ENCODE results near the gene ELMOD3.
A peak's percentile ranks its signal among the peaks of the same experiment; 100 is the strongest.
"Not testable (repeated sequence)": the region's sequence is repeated elsewhere in the genome, so short reads cannot be mapped to it uniquely, and the experiment has no call there.

The ELMOD3 gene

DNA sequence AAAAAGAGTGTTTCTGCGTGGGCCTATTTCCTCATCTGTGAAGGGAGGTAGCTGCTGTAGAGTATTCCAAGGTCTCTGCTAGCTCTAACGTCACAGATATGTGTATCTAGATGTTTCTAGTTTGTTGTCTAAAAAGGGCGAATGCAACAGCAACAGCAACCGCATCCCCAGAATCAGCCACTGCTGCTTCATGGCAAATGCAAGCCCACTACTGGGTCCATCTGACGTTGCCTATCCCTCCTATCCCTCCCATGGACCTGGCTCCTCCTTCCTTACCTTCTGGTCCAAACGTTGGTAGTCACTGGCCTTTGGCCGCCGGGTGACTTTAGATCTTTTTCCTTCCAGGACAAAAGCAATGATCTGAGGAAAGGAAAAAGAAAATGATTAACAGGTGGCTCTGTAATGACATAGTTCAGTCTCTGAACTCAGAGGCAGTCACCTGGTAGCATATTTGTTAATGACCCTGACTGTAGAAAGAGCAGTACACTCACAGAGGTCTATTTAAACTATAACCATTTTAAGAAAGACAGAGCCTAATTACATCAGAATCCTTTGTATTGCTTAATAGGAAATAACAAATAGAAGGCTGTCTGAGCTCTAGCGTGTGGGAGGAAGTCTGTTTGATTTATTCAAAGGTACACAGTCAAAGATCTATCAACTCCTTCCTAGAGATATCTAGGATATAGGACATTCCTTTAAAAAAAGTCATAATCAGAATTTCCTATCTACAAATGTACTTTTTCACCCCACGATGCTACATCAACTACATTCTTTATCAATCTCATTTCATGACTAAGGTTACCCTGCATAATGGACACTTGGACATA lies 29.7 kb upstream of the ELMOD3 start:
- Mint-ChIP-seq H3K27ac (no peak overlapping the region), H3K36me3 (ENCODE audit: low read depth) (peaks cover 85% of the 10 kb centered on the region), H3K27me3 (no peaks in the 10 kb centered on the region), H3K4me1 (ENCODE audit: low read depth) (peaks cover 67% of the 10 kb centered on the region), H3K9me3 (no peaks in the 10 kb centered on the region), H3K4me3 (peak overlapping the region; percentile 98)
- intact Hi-C loops (cut with micrococcal nuclease) = no loop called here

DNA sequence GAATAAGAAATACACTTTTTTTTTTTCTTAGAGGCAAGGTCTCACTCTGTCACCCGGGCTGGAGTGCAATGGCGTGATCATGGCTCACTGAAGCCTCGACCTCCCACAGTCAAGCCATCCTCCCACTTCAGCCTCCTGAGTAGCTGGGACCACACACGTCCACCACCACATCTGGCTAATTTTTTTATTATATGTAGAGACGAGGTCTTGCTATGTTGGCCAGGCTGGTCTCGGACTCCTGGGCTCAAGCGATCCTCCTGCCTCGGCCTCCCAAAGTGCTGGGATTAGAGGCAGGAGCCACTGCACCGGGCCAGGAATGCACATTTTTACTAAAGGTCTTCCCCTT lies 29.1 kb upstream of the ELMOD3 start:
- Mint-ChIP-seq H3K4me1 (ENCODE audit: low read depth) (peaks cover 61% of the 10 kb centered on the region), H3K9me3 (no peaks in the 10 kb centered on the region), H3K27ac (no peak overlapping the region), H3K36me3 (ENCODE audit: low read depth) (peaks cover 79% of the 10 kb centered on the region), H3K27me3 (no peaks in the 10 kb centered on the region), H3K4me3 (peak overlapping the region; percentile 98)
- intact Hi-C loops (cut with micrococcal nuclease) = no loop called here

DNA sequence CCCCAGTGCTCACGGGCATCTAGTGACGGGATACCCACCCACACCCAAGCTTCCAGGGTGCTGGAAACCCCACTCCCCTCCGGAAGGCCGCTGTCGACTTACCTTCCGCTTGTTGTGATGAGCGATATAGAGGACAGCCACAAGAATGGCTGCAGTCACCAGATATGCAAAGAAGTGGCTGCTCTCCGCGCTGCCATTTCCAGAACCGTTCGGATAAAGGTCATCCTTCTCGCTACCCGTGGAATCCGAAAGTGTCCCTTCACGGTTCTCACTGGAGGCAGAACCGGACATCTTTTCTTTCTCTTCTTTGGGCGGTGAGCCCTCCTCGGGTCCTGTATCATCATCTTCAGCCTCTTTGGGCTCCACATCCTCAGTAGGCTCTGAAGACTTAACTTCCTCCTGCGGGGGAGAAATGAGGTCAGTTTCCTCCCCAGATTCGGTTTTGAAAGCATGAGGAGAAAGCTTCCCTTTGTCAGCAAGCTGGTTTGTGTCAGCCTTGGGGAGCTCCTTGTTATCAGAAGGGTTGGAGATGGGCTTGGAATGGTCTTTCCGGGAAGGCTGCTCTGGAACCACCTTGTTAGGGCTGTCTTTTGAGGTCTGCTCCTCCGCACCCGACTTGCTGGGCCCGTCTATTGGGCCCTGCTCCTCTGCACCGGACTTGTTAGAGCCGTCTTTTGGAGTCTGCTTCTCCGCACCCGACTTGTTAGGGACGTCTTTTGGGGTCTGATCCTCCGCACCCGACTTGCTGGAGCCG lies 28.0 kb upstream of the ELMOD3 start:
- intact Hi-C loops (cut with micrococcal nuclease) = no loop called here
- H3K4me3 Mint-ChIP-seq = peak overlapping the region; percentile 98
- no peaks in the 10 kb centered on the region for H3K27me3 Mint-ChIP-seq
- H3K27ac Mint-ChIP-seq = peak overlapping the region; percentile 99
- no peaks in the 10 kb centered on the region for H3K9me3 Mint-ChIP-seq
- peaks cover 68% of the 10 kb centered on the region for H3K36me3 Mint-ChIP-seq (ENCODE audit: low read depth)
- H3K4me1 Mint-ChIP-seq (ENCODE audit: low read depth) = peaks cover 53% of the 10 kb centered on the region

DNA sequence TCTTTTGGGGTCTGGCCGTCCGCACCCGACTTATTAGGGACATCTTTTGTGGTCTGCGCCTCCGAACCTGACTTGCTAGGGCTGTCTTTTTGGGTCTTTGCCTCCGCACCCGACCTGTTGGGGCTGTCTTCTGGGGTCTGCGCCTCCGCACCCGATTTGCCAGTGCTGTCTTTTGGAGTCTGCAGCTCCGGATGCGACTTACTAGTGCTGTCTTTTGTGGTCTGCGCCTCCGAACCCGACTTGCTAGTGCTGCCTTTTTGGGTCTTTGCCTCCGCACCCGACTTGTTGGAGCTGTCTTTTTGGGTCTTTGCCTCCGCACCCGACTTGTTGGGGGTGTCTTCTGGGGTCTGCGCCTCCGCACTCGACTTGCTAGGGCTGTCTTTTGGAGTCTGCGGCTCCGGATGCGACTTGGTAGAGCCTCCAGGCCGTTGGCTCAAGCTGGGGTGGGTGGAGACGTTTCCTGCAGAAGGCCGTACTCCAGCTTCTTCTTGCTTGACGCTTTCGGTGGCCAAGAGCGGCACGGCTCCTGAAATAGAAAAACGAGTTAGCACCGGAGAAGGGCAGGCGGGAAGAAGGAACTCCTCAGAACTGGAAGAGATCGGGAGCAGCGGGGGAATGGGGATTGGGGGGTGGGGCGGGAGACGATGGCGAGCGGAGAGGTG lies 27.3 kb upstream of the ELMOD3 start:
- intact Hi-C loops (cut with micrococcal nuclease) = no loop called here
- peaks cover 49% of the 10 kb centered on the region for H3K4me1 Mint-ChIP-seq (ENCODE audit: low read depth)
- peaks cover 61% of the 10 kb centered on the region for H3K36me3 Mint-ChIP-seq (ENCODE audit: low read depth)
- H3K27ac Mint-ChIP-seq = peak overlapping the region; percentile 99
- H3K27me3 Mint-ChIP-seq = no peaks in the 10 kb centered on the region
- H3K4me3 Mint-ChIP-seq = peak overlapping the region; percentile 98
- no peaks in the 10 kb centered on the region for H3K9me3 Mint-ChIP-seq

GRCh38 chr2:85327822-85328617 lies 26.5 kb upstream of the ELMOD3 start, which contains the start of gene TGOLN2:
TSS of gene TGOLN2 (minus strand) at chr2:85327989. CDS start at chr2:85327962, 27 bp downstream.
- Mint-ChIP-seq H3K4me1 (ENCODE audit: low read depth) (peaks cover 42% of the 10 kb centered on the region), H3K27me3 (no peaks in the 10 kb centered on the region), H3K4me3 (peak within 1 kb of the TSS; percentile 98), H3K36me3 (ENCODE audit: low read depth) (peaks cover 54% of the 10 kb centered on the region), H3K27ac (peak within 1 kb of the TSS; percentile 99), H3K9me3 (no peaks in the 10 kb centered on the region)
- intact Hi-C loops (cut with micrococcal nuclease) = loop anchor here (1.0 kb wide), 1 partner anchor 26 kb away; the partner anchor contains the start of genes ELMOD3 and RETSAT

- no peak overlapping the region for H3K27ac Mint-ChIP-seq
Observed at GRCh38 chr2:85329181-85329651, 25.4 kb upstream of the ELMOD3 start.

GRCh38 chr2:85329701-85330100 lies 24.9 kb upstream of the ELMOD3 start:
- intact Hi-C loops (cut with micrococcal nuclease); H3K9me3 Mint-ChIP-seq; H3K27ac Mint-ChIP-seq; H3K27me3 Mint-ChIP-seq; H3K4me3 Mint-ChIP-seq: not testable (repeated sequence)
- Mint-ChIP-seq H3K4me1 (ENCODE audit: low read depth) (peaks cover 26% of the 10 kb centered on the region), H3K36me3 (ENCODE audit: low read depth) (peaks cover 37% of the 10 kb centered on the region)

More at GRCh38 chr2:85329181-85329651, 25.4 kb upstream of the ELMOD3 start:
- Mint-ChIP-seq H3K9me3 (peaks cover 6% of the 10 kb centered on the region), H3K36me3 (ENCODE audit: low read depth) (peaks cover 42% of the 10 kb centered on the region), H3K4me3 (no peak overlapping the region), H3K4me1 (ENCODE audit: low read depth) (peaks cover 30% of the 10 kb centered on the region), H3K27me3 (no peaks in the 10 kb centered on the region)
- intact Hi-C loops (cut with micrococcal nuclease) = no loop called here

DNA sequence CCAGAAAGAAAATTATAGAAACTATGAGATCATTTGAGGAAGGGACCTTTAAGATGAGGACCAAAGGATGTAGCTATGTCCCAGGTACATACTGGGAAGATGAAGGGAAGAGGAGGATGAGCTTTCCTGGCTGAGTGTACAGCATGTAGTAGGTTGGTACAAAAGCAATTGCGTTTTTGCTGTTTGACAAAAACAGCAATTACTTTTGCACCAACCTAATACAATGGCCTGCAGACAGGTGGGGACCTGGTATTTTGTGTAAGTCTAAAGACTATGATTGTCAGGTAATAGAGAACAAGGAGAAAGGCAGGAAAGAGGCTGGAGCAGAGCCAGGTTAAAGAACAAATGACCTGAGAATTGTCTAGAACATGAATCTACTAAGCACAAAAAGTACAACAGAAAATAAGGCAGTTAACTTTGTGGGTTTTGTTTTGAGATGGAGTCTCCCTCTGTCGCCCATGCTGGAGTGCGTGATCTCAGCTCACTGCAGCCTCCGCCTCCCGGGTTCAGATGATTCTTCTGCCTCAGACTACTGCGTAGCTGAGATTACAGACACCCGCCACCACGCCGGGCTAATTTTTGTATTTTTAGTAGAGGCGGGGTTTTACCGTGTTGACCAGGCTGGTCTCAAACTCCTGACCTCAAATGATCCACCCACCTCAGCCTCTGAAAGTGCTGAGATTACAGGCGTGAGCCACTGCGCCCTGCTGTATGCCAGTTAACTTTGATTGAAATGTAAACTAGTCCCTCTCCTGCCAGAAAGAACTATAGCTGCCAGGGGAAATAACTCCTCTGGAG lies 23.5 kb upstream of the ELMOD3 start:
- Mint-ChIP-seq H3K36me3 (ENCODE audit: low read depth) (peaks cover 23% of the 10 kb centered on the region), H3K4me3 (no peak overlapping the region), H3K9me3 (peaks cover 6% of the 10 kb centered on the region), H3K27me3 (no peaks in the 10 kb centered on the region), H3K4me1 (ENCODE audit: low read depth) (peaks cover 13% of the 10 kb centered on the region), H3K27ac (no peak overlapping the region)
- intact Hi-C loops (cut with micrococcal nuclease) = no loop called here

DNA sequence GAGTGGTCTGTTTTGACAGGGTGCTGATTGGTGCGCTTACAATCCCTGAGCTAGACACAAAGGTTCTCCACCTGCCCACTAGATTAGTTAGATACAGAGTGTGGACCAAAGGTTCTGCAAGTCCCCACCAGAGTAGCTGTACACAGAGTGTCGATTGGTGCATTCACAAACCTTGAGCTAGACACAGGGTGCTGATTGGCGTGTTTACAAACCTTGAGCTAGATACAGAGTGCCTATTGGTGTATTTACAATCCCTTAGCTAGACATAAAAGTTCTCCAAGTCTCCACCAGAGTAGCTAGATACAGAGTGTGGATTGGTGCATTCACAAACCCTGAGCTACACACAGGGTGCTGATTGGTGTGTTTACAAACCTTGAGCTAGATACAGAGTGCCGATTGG lies 20.7 kb upstream of the ELMOD3 start:
- H3K4me3 Mint-ChIP-seq; intact Hi-C loops (cut with micrococcal nuclease); H3K4me1 Mint-ChIP-seq (ENCODE audit: low read depth); H3K9me3 Mint-ChIP-seq; H3K36me3 Mint-ChIP-seq (ENCODE audit: low read depth); H3K27ac Mint-ChIP-seq; H3K27me3 Mint-ChIP-seq: not testable (repeated sequence)

DNA sequence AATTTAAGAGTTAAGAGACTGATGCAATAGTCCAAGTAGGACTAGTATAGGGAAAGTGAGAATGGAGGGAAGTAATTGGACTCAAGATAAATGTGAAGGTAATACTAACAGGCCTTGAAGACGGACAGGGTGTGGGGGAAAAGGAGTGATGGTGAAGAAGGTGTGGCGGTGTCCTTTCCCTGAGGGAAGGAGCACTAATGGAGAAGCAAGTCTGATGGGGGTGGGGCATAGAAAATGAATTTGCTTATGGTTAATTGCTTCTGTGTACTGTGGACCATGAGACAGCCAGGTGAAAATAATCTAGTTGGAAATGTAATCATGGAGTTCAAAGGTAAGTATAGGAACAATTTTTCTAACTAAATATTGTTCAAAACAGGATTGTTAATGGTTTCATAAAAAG lies 19.6 kb upstream of the ELMOD3 start:
- intact Hi-C loops (cut with micrococcal nuclease) = no loop called here
- Mint-ChIP-seq H3K4me1 (ENCODE audit: low read depth) (no peaks in the 10 kb centered on the region), H3K9me3 (peaks cover 6% of the 10 kb centered on the region), H3K36me3 (ENCODE audit: low read depth) (no peaks in the 10 kb centered on the region), H3K4me3 (no peak overlapping the region), H3K27me3 (peaks cover 4% of the 10 kb centered on the region), H3K27ac (no peak overlapping the region)

DNA sequence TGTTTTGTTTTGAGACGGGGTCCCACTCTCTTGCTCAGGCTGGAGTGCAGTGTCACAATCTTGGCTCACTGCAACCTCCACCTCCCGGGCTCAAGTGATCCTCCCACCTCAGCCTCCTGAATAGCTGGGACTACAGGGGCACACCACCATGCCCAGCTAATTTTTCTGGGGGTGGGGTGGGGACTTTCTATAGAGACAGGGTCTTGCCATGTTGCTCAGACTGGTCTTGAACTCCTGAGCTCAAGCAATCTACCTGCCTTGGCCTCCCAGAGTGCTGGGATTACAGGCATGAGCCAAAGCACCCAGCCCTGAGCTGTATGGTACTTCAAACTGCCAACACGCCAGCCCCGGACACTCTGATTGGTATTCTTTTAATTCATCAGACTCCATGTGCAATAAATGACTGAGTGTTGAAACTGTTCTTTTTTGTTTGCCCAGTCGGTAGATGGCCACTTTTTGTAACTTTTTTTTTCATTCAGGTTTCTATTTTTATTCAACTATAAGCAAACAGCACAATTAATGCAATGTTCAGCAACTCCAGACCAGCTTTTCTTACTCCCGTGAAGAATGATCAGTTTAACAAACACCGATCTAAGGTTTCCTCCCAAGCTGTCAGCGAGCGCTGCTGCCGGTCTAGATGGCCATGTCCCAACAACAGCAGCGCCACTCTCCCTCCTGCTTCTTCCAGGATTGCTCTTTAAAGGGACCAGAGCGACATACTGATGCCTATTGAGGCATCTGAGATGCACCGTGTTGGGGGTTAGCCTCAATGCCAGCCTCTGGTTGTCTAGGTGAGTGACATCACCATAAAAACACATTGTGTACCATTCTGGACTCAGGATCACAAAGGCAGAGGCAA lies 14.3 kb upstream of the ELMOD3 start:
- intact Hi-C loops (cut with micrococcal nuclease) = no loop called here
- Mint-ChIP-seq H3K4me1 (ENCODE audit: low read depth) (no peaks in the 10 kb centered on the region), H3K27ac (peak overlapping the region; percentile 22), H3K4me3 (no peak overlapping the region), H3K9me3 (no peaks in the 10 kb centered on the region), H3K36me3 (ENCODE audit: low read depth) (peaks cover 42% of the 10 kb centered on the region), H3K27me3 (peaks cover 7% of the 10 kb centered on the region)

All from dendritic cell treated with granulocyte-macrophage colony-stimulating factor and Interleukin-4, amounts not matched to agents 40 ng/mL and 50 ng/mL, for 4 days (primary cell).